ENCODE measurements around the gene SERPINB2.

The SERPINB2 gene

GRCh38 chr18:63888470-63889190 is 1.1 kb downstream of the SERPINB2 start:
- H2AFZ ChIP-seq (ENCODE audit: low read length), result no peak overlapping the region
- no peaks in the 10 kb centered on the region for H3K79me2 ChIP-seq (ENCODE audit: insufficient read depth, low read length)
- no peak overlapping the region for H3K9ac ChIP-seq (ENCODE audit: low read length)
- H3K9me2 ChIP-seq (ENCODE audit: low read depth, low read length), result no peaks in the 10 kb centered on the region
- H3F3A ChIP-seq (ENCODE audit: insufficient read depth, low read length), result no peaks in the 10 kb centered on the region
- TF ChIP-seq EZH2 (IDR thresholded peaks at IDR 0.05; ENCODE audit: borderline replicate concordance, low read length), result no peak
- TF ChIP-seq, protein P1, sequence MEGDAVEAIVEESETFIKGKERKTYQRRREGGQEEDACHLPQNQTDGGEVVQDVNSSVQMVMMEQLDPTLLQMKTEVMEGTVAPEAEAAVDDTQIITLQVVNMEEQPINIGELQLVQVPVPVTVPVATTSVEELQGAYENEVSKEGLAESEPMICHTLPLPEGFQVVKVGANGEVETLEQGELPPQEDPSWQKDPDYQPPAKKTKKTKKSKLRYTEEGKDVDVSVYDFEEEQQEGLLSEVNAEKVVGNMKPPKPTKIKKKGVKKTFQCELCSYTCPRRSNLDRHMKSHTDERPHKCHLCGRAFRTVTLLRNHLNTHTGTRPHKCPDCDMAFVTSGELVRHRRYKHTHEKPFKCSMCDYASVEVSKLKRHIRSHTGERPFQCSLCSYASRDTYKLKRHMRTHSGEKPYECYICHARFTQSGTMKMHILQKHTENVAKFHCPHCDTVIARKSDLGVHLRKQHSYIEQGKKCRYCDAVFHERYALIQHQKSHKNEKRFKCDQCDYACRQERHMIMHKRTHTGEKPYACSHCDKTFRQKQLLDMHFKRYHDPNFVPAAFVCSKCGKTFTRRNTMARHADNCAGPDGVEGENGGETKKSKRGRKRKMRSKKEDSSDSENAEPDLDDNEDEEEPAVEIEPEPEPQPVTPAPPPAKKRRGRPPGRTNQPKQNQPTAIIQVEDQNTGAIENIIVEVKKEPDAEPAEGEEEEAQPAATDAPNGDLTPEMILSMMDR (IDR thresholded peaks at IDR 0.05; ENCODE audit: low read length), result no peak
- H3K9me3 ChIP-seq (ENCODE audit: low read length), result no peaks in the 10 kb centered on the region
- H3K27ac ChIP-seq (ENCODE audit: low read depth, low read length, poor library complexity, severe bottlenecking), result no peak overlapping the region
- no peaks in the 10 kb centered on the region for H3K27me3 ChIP-seq (ENCODE audit: insufficient read depth, low read length)
- H3K4me2 ChIP-seq (ENCODE audit: low read length), result no peak overlapping the region
- H3K36me3 ChIP-seq (ENCODE audit: insufficient read depth, low read length), result no peaks in the 10 kb centered on the region
- no peaks in the 10 kb centered on the region for H3K4me1 ChIP-seq (ENCODE audit: insufficient read depth, low read length, severe bottlenecking)
- no peaks in the 10 kb centered on the region for H4K20me1 ChIP-seq (ENCODE audit: insufficient read depth, low read length)
- H3K4me3 ChIP-seq (ENCODE audit: low read depth, low read length, poor library complexity, severe bottlenecking), result no peak overlapping the region

DNA sequence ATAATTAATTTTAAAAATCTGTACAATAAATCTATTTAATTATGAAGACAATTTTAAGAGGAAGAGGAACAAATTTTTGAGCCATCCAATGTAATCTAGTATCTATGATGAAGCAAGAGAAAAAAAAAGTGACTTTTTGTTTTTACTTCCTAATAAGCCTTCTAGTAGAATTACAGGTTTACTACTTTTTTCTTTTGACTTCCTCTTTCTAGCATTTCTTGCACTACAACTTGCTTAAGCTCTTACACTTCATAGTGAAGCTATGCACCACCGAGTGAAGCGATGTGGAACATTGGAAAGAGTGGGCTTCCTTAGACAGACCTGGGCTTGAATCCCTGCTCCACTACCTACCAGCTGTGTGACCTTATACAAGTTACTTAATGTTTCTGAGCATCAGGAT is 2.1 kb downstream of the SERPINB2 start:
- TF ChIP-seq, protein P1 (IDR thresholded peaks at IDR 0.05; ENCODE audit: low read length), result no peak

DNA sequence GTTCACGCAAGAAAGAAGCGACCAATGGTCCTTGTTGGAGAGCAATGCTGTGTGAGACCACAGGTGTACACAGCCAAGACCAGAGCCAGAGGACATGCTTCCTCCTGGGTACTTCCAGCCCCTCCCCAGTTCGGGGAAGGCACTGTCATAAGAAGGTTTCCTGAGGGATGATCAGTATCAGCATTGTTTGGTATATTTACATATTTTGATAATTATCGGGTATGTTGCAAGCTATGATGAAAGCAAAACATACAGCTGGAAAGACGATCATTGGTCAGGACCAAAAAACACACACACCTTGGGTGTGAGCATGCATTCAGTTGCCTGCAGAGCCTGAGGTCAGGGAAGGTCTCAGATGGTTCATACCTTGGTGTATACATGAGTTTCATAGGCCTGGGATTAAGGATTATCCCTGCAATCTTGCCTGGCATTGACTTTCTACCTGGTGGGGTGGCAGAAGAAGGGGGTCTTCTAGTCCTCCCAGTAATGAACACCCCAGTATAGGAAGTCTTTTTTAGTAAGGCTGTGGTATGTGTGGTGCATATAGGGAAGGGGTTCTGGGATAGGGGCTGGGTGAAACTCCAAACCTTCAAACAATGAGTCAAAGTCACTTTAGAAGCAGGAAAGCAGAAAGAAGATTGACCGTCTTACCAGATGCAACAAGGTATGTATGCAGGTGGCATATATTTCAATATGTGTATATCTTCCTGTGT is 2.9 kb downstream of the SERPINB2 start:
- H3K36me3 ChIP-seq (ENCODE audit: insufficient read depth, low read length), result no peaks in the 10 kb centered on the region
- H3K4me1 ChIP-seq (ENCODE audit: insufficient read depth, low read length, severe bottlenecking), result no peaks in the 10 kb centered on the region
- H3K27ac ChIP-seq (ENCODE audit: low read depth, low read length, poor library complexity, severe bottlenecking), result no peak overlapping the region
- TF ChIP-seq, protein P1 (IDR thresholded peaks at IDR 0.05; ENCODE audit: low read length), result no peak
- no peak for TF ChIP-seq EZH2 (IDR thresholded peaks at IDR 0.05; ENCODE audit: borderline replicate concordance, low read length)
- no peaks in the 10 kb centered on the region for H3F3A ChIP-seq (ENCODE audit: insufficient read depth, low read length)
- no peaks in the 10 kb centered on the region for H3K79me2 ChIP-seq (ENCODE audit: insufficient read depth, low read length)
- no peak overlapping the region for H3K4me3 ChIP-seq (ENCODE audit: low read depth, low read length, poor library complexity, severe bottlenecking)
- H3K27me3 ChIP-seq (ENCODE audit: insufficient read depth, low read length), result no peaks in the 10 kb centered on the region
- H2AFZ ChIP-seq (ENCODE audit: low read length), result no peak overlapping the region
- no peaks in the 10 kb centered on the region for H3K9me2 ChIP-seq (ENCODE audit: low read depth, low read length)
- no peak overlapping the region for H3K4me2 ChIP-seq (ENCODE audit: low read length)
- no peaks in the 10 kb centered on the region for H4K20me1 ChIP-seq (ENCODE audit: insufficient read depth, low read length)
- no peaks in the 10 kb centered on the region for H3K9me3 ChIP-seq (ENCODE audit: low read length)
- no peak overlapping the region for H3K9ac ChIP-seq (ENCODE audit: low read length)

More for the DNA sequence above, 2.1 kb downstream of the SERPINB2 start:
- no peaks in the 10 kb centered on the region for H3K9me2 ChIP-seq (ENCODE audit: low read depth, low read length)
- no peaks in the 10 kb centered on the region for H3K36me3 ChIP-seq (ENCODE audit: insufficient read depth, low read length)
- H3K4me2 ChIP-seq (ENCODE audit: low read length), result no peak overlapping the region
- H3K9ac ChIP-seq (ENCODE audit: low read length), result no peak overlapping the region
- no peaks in the 10 kb centered on the region for H4K20me1 ChIP-seq (ENCODE audit: insufficient read depth, low read length)
- H2AFZ ChIP-seq (ENCODE audit: low read length), result no peak overlapping the region
- no peaks in the 10 kb centered on the region for H3K9me3 ChIP-seq (ENCODE audit: low read length)
- no peaks in the 10 kb centered on the region for H3K79me2 ChIP-seq (ENCODE audit: insufficient read depth, low read length)
- no peak overlapping the region for H3K27ac ChIP-seq (ENCODE audit: low read depth, low read length, poor library complexity, severe bottlenecking)
- no peaks in the 10 kb centered on the region for H3K4me1 ChIP-seq (ENCODE audit: insufficient read depth, low read length, severe bottlenecking)
- no peaks in the 10 kb centered on the region for H3K27me3 ChIP-seq (ENCODE audit: insufficient read depth, low read length)
- H3K4me3 ChIP-seq (ENCODE audit: low read depth, low read length, poor library complexity, severe bottlenecking), result no peak overlapping the region
- H3F3A ChIP-seq (ENCODE audit: insufficient read depth, low read length), result no peaks in the 10 kb centered on the region
